Stomach (tissue), 9 donors: ENCODE data around the gene ACTL6B. TPM values are rescaled to one million over a fixed set of nuclear protein-coding genes. Genes with fewer than 3 reads are reported as not detected.

ENCODE experiments used
- DNase-seq, 2 donors: peaks; one replicate each; pipeline versions ENCODE4 v3.0.0 to v3.0.0-alpha.2; 2013 to 2019
- H3K27ac ChIP-seq, 5 donors: fragments of 200-600 bp in 4 of 5; sonication (generic) in 4 of 5; one replicate each; pipeline ENCODE4 v1.5.1; 2013 to 2019; ENCODE audit warnings: mild to moderate bottlenecking in 1 of 5, moderate library complexity in 1 of 5
- H3K27me3 ChIP-seq, 3 donors: fragments of 200-600 bp; sonication (generic); one replicate each; pipeline ENCODE4 v1.5.1; 2017 to 2019; ENCODE audit warnings: mixed run types in 1 of 3
- H3K36me3 ChIP-seq, 4 donors: fragments of 200-600 bp; sonication (generic); 1 replicate in 3 of 4; 2 replicates in 1 of 4; pipeline ENCODE4 v1.5.1; 2016 to 2019
- H3K4me1 ChIP-seq, 4 donors: fragments of 200-600 bp; sonication (generic); one replicate each; pipeline ENCODE4 v1.5.1; 2016 to 2019
- H3K4me3 ChIP-seq, 4 donors: fragments of 200-600 bp; sonication (generic) in 3 of 4; one replicate each; pipeline ENCODE4 v1.5.1; 2016 to 2019; ENCODE audit warnings: mild to moderate bottlenecking in 1 of 4
- H3K9me3 ChIP-seq, 4 donors: fragments of 200-600 bp; sonication (generic); one replicate each; pipeline ENCODE4 v1.5.1; 2016 to 2019
- EP300 ChIP-seq: sonication (generic); formaldehyde crosslinking; IDR thresholded peaks from one replicate; pipeline ENCODE4 v1.6.1; 2017; ENCODE audit warnings: antibody characterized with exemption
- POLR2A ChIP-seq, 4 donors: fragments of 450-650 bp; IDR thresholded peaks; one replicate each; pipeline ENCODE4 v1.6.1; 2016; ENCODE audit warnings: antibody characterized with exemption in 4 of 4, control low read depth in 2 of 4, mild to moderate bottlenecking in 1 of 4, moderate library complexity in 1 of 4
- POLR2AphosphoS5 ChIP-seq, 3 donors: sonication (generic); formaldehyde crosslinking; IDR thresholded peaks; one replicate each; pipeline ENCODE4 v1.6.1; 2016; ENCODE audit warnings: antibody characterized with exemption in 3 of 3
- WGBS, 5 donors: extraction: QIAGEN DNeasy Blood & Tissue Kit in 3 of 5; methylation state at CpG; one replicate each; pipeline versions ENCODE4 v1.1.5 to v1.1.7; 2013 to 2018; 5-methylcytosine and 5-hydroxymethylcytosine counted together
- intact Hi-C: fragments of 100-400 bp; cut with DNase I; formaldehyde crosslinking; loops from one replicate; pipeline ENCODE4 v1.15.1; 2023; ENCODE audit warnings: low total_unique reads
- polyA plus RNA-seq, 3 donors: library from polyadenylated mRNA; stranded (reverse); fragments of 200-250 nt; gene quantifications; one replicate each; pipeline ENCODE4 v1.2.3, GENCODE V29; 2013
- total RNA-seq, 5 donors: library from RNA; depleted of rRNA; stranded (reverse); fragments of >200 nt; gene quantifications; one replicate each; pipeline versions ENCODE4 v1.1.0 to v1.2.3, GENCODE V29; 2014 to 2016
- TF ChIP-seq, protein P1 (sequence below), 7 experiments: fragments of 450-650 bp in 4 of 7; fragments of 200-600 bp in 3 of 7; sonication (generic) in 3 of 7; IDR thresholded peaks; one replicate each; pipeline ENCODE4 v1.5.1; 2016 to 2019; ENCODE audit warnings: antibody characterized with exemption in 7 of 7, control low read depth in 2 of 7, mild to moderate bottlenecking in 1 of 7
- donor health status: healthy with polysubstance abuse.
- donor health status: Bipolar disorder and iron deficiency.
- donor health status: healthy.

Gene ACTL6B
- total and polyA plus RNA-seq, 8 donors: 0.25 to 1.4 (median 0.43) TPM; not detected in 3

DNA sequence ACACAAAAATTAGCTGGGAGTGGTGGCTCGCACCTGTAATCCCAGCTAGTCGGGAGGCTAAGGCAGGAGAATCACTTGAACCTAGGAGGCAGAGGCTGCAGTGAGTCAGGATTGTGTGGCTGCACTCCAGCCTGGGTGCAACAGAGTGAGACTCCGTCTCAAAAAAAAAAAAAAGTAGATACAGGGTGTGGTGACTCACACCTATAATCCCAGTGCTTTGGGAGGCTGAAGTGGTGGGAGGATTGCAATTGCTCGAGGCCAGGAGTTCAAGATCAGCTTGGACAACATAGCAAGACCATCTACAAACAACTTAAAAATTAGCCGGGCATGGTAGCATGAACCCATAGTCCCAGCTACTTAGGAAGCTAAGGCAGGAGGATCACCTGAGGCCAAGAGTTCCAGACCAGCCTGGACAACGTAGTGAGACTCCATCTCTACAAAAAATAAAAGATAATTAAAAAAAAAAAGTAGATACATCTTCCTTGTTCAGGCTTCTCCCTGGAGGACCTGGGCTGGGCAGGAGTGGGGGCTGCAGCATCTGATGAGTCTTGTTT is 41.9 kb downstream of the ACTL6B start:
- 80 to 90% (median 84%) methylated on average over 6 of the region's 6 CpGs for WGBS, 5 donors
- H3K27ac ChIP-seq: no peak overlapping the region
- H3K4me3 ChIP-seq: no peak overlapping the region
- intact Hi-C loops: no loop called here
- no peaks in the 10 kb centered on the region for H3K9me3 ChIP-seq
- no peaks in the 10 kb centered on the region for H3K27me3 ChIP-seq
- peaks cover 9 to 22% (median 20%) of the 10 kb centered on the region in 4 donors for H3K4me1 ChIP-seq
- DNase-seq: no peak
- no peak for TF ChIP-seq POLR2AphosphoS5 (IDR thresholded peaks at IDR 0.05)
- no peak for TF ChIP-seq EP300
- TF ChIP-seq, protein P1, sequence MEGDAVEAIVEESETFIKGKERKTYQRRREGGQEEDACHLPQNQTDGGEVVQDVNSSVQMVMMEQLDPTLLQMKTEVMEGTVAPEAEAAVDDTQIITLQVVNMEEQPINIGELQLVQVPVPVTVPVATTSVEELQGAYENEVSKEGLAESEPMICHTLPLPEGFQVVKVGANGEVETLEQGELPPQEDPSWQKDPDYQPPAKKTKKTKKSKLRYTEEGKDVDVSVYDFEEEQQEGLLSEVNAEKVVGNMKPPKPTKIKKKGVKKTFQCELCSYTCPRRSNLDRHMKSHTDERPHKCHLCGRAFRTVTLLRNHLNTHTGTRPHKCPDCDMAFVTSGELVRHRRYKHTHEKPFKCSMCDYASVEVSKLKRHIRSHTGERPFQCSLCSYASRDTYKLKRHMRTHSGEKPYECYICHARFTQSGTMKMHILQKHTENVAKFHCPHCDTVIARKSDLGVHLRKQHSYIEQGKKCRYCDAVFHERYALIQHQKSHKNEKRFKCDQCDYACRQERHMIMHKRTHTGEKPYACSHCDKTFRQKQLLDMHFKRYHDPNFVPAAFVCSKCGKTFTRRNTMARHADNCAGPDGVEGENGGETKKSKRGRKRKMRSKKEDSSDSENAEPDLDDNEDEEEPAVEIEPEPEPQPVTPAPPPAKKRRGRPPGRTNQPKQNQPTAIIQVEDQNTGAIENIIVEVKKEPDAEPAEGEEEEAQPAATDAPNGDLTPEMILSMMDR (IDR thresholded peaks at IDR 0.05): no peak
- TF ChIP-seq POLR2A (IDR thresholded peaks at IDR 0.05): no peak
- peaks cover 0 to 22% (median 14%) of the 10 kb centered on the region in 4 donors for H3K36me3 ChIP-seq

DNA sequence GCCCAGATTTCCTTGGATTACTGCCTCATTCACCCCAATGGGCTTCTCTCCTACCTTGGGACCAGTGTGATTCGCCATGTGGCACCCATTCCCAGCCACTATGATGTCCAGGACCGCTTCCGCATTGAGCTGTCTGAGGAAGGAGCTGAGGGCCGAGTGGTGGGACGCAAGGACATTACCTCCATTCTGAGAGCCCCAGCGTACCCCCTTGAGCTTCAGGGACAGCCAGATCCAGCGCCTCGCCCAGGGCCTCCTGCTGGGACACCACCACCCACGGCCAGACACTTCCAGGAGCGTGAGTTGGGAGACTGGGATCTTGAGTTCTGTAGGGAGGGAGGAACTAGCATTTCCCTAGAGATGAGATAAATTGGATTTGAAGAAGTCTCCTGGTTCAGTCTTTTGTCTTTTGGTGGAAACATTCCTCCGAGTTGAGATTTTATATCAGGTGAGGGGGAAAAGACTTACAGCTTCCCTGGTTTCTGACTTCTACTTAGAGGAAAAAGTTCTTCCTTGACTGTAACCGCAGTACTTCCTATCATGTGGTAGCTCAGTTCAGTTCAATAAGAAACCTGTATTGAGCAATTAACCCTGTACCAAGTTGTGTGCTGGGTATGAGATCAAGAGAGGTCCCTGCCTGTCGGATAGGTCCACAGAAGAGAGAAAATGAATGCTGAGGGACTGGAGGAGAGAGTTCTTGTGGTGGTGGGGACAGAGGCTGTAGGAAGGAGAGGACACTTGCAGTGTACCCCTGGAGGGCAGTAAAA is 42.7 kb downstream of the ACTL6B start:
- intact Hi-C loops: no loop called here
- H3K4me3 ChIP-seq: peak overlapping the region; percentile 70 to 89 (median 86)
- H3K4me1 ChIP-seq: peaks cover 9 to 22% (median 20%) of the 10 kb centered on the region in 4 donors
- peak overlapping the region in 2 of 5 donors; percentile 88 to 98 for H3K27ac ChIP-seq
- no peak for DNase-seq
- no peaks in the 10 kb centered on the region for H3K27me3 ChIP-seq
- no peaks in the 10 kb centered on the region for H3K9me3 ChIP-seq
- H3K36me3 ChIP-seq: peaks cover 0 to 22% (median 14%) of the 10 kb centered on the region in 4 donors
- TF ChIP-seq POLR2A (IDR thresholded peaks at IDR 0.05) (no peak), EP300 (no peak)
- TF ChIP-seq, protein P1 (IDR thresholded peaks at IDR 0.05): no peak
- 85 to 96% (median 88%) methylated on average over 7 to 13 of the region's 13 CpGs for WGBS, 5 donors

DNA sequence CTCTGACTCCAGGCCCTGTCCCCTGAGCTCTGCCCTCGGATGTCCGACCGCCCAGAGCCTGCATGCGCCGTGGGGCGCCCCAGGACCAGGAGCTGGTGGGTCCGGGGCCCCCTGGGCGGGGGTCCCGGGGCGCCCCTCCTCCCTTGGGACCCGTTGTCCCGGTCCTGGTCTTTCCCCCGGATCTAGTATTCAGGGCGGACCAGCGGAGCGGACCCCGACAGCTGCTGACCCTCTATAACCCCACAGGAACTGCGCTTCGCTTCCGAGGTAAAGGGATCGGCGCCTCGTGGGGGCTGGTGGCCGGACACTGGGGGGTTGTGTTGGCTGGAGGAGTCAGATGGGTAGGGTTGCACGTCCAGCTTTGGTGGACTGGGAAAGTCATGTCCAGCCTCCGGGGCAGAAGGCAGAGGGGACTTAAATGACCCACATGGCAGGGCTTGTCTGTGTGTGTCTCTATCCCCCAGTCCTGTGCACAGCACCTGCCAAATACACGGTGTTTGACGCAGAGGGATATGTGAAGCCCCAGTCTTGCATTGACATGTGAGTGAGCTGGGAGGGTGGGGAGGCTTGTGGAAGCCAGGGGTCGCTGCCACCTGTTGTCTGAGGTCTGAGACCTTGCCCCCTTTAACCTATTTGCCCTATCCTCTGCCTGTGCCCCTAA is 43.4 kb downstream of the ACTL6B start:
- H3K4me3 ChIP-seq: peak overlapping the region; percentile 70 to 89 (median 86)
- intact Hi-C loops: no loop called here
- 1 to 6% (median 3%) methylated on average over 11 to 29 of the region's 29 CpGs for WGBS, 5 donors
- DNase-seq: peak in 1 of 2 donors; percentile 57
- no peaks in the 10 kb centered on the region for H3K9me3 ChIP-seq
- H3K36me3 ChIP-seq: peaks cover 0 to 22% (median 14%) of the 10 kb centered on the region in 4 donors
- TF ChIP-seq POLR2AphosphoS5 (IDR thresholded peaks at IDR 0.05) (no peak), POLR2A (IDR thresholded peaks at IDR 0.05) (no peak), EP300 (no peak)
- TF ChIP-seq, protein P1 (IDR thresholded peaks at IDR 0.05): no peak
- no peaks in the 10 kb centered on the region for H3K27me3 ChIP-seq
- peak overlapping the region; percentile 53 to 98 (median 95) for H3K27ac ChIP-seq
- H3K4me1 ChIP-seq: peaks cover 9 to 22% (median 20%) of the 10 kb centered on the region in 4 donors

DNA sequence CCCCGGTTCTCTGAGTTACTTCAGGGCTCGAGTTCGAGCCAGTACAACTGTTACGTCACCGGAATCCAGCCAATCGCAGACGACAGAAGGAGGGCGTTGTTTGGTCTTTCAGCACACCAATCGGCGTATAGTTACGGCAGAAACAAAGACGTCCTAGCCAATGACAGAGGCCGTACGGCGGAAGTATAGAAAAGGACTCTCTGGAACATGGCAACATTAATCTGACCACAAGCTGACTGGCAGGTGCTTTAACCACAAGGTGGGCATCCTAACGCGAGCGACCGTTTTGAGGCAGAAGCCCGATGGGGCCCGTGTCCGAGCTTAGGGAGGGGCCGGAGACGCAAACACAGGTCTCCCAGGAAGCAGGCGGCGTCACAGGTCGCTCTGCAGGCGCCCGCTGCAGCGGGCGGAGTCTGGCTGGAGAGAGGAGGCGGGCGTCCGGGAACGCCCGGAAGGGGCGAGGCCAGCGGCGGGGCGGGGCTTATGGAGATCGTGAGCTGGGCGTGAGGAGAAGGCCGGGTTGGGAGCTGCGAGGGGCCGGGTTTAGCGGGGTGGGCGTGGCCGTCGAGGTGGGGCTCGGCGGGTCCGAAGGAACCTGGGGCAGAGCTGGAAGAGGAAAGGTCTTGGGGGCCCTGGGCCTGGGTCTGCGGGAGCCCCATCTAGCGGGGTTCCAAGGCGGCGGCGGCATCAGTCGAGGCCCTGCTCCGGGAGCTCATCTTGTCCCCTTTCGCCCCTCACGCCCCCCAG is 44.1 kb downstream of the ACTL6B start, which contains the start of gene MOSPD3:
Gene MOSPD3 (plus strand): TSS at position 558 of the 747 bp plus-strand sequence. CDS start 252 bp downstream, outside the sequence.
- intact Hi-C loops: no loop called here
- Histone ChIP-seq H3K27me3 (no peaks in the 10 kb centered on the region), H3K9me3 (no peaks in the 10 kb centered on the region), H3K27ac (peak within 1 kb of the TSS; percentile 88 to 98 (median 96)), H3K4me1 (peaks cover 9 to 22% (median 20%) of the 10 kb centered on the region in 4 donors), H3K36me3 (peaks cover 0 to 22% (median 14%) of the 10 kb centered on the region in 4 donors), H3K4me3 (peak within 1 kb of the TSS; percentile 70 to 89 (median 86))
- TF ChIP-seq POLR2A (IDR thresholded peaks at IDR 0.05): peak in 2 of 4 donors; percentile 8 to 23
- peak; percentile 56 to 86 (median 82) for TF ChIP-seq POLR2AphosphoS5 (IDR thresholded peaks at IDR 0.05)
- peak; percentile 19 for TF ChIP-seq EP300
- TF ChIP-seq, protein P1 (IDR thresholded peaks at IDR 0.05): peak in 1 of 7 experiments; percentile 21
- WGBS, 5 donors: 0 to 1% (median 0%) methylated on average over 24 to 61 of the region's 61 CpGs
- peak; percentile 99 to 100 for DNase-seq
